ENCODE measurements around the gene THTPA. TPM values are rescaled to one million over a fixed set of nuclear protein-coding genes. Genes with fewer than 3 reads are reported as not detected.

THTPA gene
- total and polyA plus RNA-seq, 2 of the 13 experiments (the other 11 are each of a cell fraction or from before 2014, with no cell fraction given) = 7.4 to 8.7 TPM

DNA sequence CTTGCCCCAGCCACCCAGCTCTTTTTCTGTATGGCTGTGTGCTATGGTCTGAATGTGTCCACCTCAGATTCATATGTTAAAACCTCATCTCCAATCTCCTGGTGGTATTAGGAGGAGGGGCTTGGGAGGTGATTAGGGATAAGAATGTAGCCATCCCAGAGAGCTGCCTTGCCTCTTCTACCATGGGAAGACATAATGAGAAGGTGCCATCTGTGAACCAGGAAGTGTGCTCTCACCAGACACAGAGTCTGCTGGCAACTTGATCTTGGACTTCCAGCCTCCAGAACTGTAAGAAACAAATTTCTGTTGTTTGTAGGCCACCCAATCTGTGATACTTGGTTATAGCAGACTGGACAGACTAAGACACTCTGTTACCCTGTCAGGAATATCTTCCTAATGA is 45.4 kb downstream of the THTPA start (continued):
- TF ChIP-seq PREB (CRISPR knock-in tag; IDR thresholded peaks at IDR 0.05) (no peak), ZKSCAN5 (CRISPR knock-in tag; IDR thresholded peaks at IDR 0.05) (0 out of 2 replicates have a peak, but pooled peaks have one; percentile 38), ZNF562 (CRISPR knock-in tag; IDR thresholded peaks at IDR 0.05; ENCODE audit: borderline replicate concordance) (no peak), ZNF629 (CRISPR knock-in tag; conservative IDR thresholded peaks at IDR 0.05) (no peak), KAT2B (IDR thresholded peaks at IDR 0.05; ENCODE audit: borderline replicate concordance, low read depth, low read length) (no peak), HDAC2 (CRISPR knock-in tag; IDR thresholded peaks at IDR 0.05) (no peak), ELF1 (CRISPR knock-in tag; IDR thresholded peaks at IDR 0.05) (peak; percentile 33; the same call in 1 of the 2 replicates), ZNF552 (CRISPR knock-in tag; IDR thresholded peaks at IDR 0.05; ENCODE audit: borderline replicate concordance) (no peak), PRMT3 (CRISPR knock-in tag; IDR thresholded peaks at IDR 0.05; ENCODE audit: borderline replicate concordance, low read depth) (no peak), ZNF782 (CRISPR knock-in tag; IDR thresholded peaks at IDR 0.05; ENCODE audit: borderline replicate concordance) (no peak), REL (CRISPR knock-in tag; conservative IDR thresholded peaks at IDR 0.05) (no peak), ZNF850 (CRISPR knock-in tag; conservative IDR thresholded peaks at IDR 0.05) (no peak), ZNF432 (CRISPR knock-in tag; IDR thresholded peaks at IDR 0.05; ENCODE audit: borderline replicate concordance) (no peak), ZSCAN31 (CRISPR knock-in tag; IDR thresholded peaks at IDR 0.05; ENCODE audit: low read depth) (no peak), DZIP1 (CRISPR knock-in tag; IDR thresholded peaks at IDR 0.05) (no peak), ZBTB26 (CRISPR knock-in tag; IDR thresholded peaks at IDR 0.05; ENCODE audit: borderline replicate concordance) (no peak), ZNF33B (CRISPR knock-in tag; IDR thresholded peaks at IDR 0.05) (no peak), ZNF768 (CRISPR knock-in tag; IDR thresholded peaks at IDR 0.05) (no peak), TIGD3 (CRISPR knock-in tag; IDR thresholded peaks at IDR 0.05; ENCODE audit: borderline replicate concordance) (peak; percentile 70; the same call in 1 of the 2 replicates), SATB2 (CRISPR knock-in tag; IDR thresholded peaks at IDR 0.05) (no peak), ZNF143 (CRISPR knock-in tag; IDR thresholded peaks at IDR 0.05) (no peak), SIX4 (CRISPR knock-in tag; IDR thresholded peaks at IDR 0.05) (no peak), ZSCAN20 (CRISPR knock-in tag; IDR thresholded peaks at IDR 0.05; ENCODE audit: borderline replicate concordance) (no peak)
- TF ChIP-seq, protein P1, sequence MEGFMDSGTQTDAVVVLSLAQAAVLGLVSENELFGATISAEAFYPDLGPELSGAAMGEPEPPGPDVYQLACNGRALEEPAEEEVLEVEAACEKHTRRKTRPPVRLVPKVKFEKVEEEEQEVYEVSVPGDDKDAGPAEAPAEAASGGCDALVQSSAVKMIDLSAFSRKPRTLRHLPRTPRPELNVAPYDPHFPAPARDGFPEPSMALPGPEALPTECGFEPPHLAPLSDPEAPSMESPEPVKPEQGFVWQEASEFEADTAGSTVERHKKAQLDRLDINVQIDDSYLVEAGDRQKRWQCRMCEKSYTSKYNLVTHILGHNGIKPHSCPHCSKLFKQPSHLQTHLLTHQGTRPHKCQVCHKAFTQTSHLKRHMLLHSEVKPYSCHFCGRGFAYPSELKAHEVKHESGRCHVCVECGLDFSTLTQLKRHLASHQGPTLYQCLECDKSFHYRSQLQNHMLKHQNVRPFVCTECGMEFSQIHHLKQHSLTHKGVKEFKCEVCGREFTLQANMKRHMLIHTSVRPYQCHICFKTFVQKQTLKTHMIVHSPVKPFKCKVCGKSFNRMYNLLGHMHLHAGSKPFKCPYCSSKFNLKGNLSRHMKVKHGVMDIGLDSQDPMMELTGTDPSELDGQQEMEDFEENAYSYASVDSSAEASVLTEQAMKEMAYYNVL (CRISPR knock-in tag; IDR thresholded peaks at IDR 0.05; ENCODE audit: borderline replicate concordance) = no peak

Measured in HepG2 (cell line).